ENCODE results near the gene KIAA1217. TPM values are rescaled to one million over a fixed set of nuclear protein-coding genes. Genes with fewer than 3 reads are reported as not detected.

The KIAA1217 gene
- total and polyA plus RNA-seq, 2 donors from 2014 or later, result 10.4 to 63.8 TPM

- FAIRE-seq, result no peak
Measured at GRCh38 chr10:24207781-24208611, 942 bp upstream of the KIAA1217 start.

GRCh38 chr10:24209432-24209771 lies 464 bp downstream of the KIAA1217 start:
- H3K36me3 ChIP-seq (ENCODE audit: control insufficient read depth in 2 of 3, insufficient read depth in 3 of 3, low read length in 3 of 3), result no peaks in the 10 kb centered on the region
- intact Hi-C loops (cut with DNase I), result no loop called here

More at GRCh38 chr10:24207781-24208611, 942 bp upstream of the KIAA1217 start:
- Histone ChIP-seq H3K4me3 (ENCODE audit: low read length in 3 of 3) (peak overlapping the region; percentile 35 to 86 (median 47)), H3K27me3 (ENCODE audit: control insufficient read depth, insufficient read depth, low read length) (no peaks in the 10 kb centered on the region), H3K9me3 (ENCODE audit: control insufficient read depth in 2 of 3, insufficient read depth in 1 of 3, low read length in 3 of 3) (no peaks in the 10 kb centered on the region), H3K27ac (ENCODE audit: low read depth in 2 of 2, low read length in 2 of 2) (peak overlapping the region; percentile 92 to 93), H3K4me1 (ENCODE audit: control insufficient read depth in 2 of 3, insufficient read depth in 2 of 3, low read depth in 1 of 3, low read length in 3 of 3) (peaks cover 8 to 21% (median 13%) of the 10 kb centered on the region in 3 donors), H3K36me3 (ENCODE audit: control insufficient read depth in 2 of 3, insufficient read depth in 3 of 3, low read length in 3 of 3) (no peaks in the 10 kb centered on the region), H3K9ac (ENCODE audit: low read length in 3 of 3) (peak overlapping the region in 2 of 3 donors; percentile 57 to 70)
- DNase-seq, result peak in 3 of 5 donors; percentile 33 to 73 (median 56)
- intact Hi-C loops (cut with DNase I), result no loop called here
- no peak for TF ChIP-seq CTCF (IDR thresholded peaks at IDR 0.05; ENCODE audit: borderline replicate concordance, extremely low read depth, insufficient read depth)

GRCh38 chr10:24209946-24210491 lies 1.1 kb downstream of the KIAA1217 start:
- intact Hi-C loops (cut with DNase I), result loop anchor here (10.0 kb wide), 1 partner anchor 155 kb away; no protein-coding TSS in a partner anchor
- DNase-seq, result peak; percentile 55 to 78 (median 77)
- TF ChIP-seq CTCF (IDR thresholded peaks at IDR 0.05; ENCODE audit: borderline replicate concordance, extremely low read depth, insufficient read depth), result no peak
- peak overlapping the region in 1 of 2 donors; percentile 93 for H3K27ac ChIP-seq (ENCODE audit: low read depth in 2 of 2, low read length in 2 of 2)
- H3K4me3 ChIP-seq (ENCODE audit: low read length in 3 of 3), result peak overlapping the region; percentile 75 to 86 (median 79)
- H3K36me3 ChIP-seq (ENCODE audit: control insufficient read depth in 2 of 3, insufficient read depth in 3 of 3, low read length in 3 of 3), result no peaks in the 10 kb centered on the region
- H3K9ac ChIP-seq (ENCODE audit: low read length in 3 of 3), result peak overlapping the region in 2 of 3 donors; percentile 64 to 70
- no peak for FAIRE-seq
- H3K9me3 ChIP-seq (ENCODE audit: control insufficient read depth in 2 of 3, insufficient read depth in 1 of 3, low read length in 3 of 3), result no peaks in the 10 kb centered on the region
- H3K4me1 ChIP-seq (ENCODE audit: control insufficient read depth in 2 of 3, insufficient read depth in 2 of 3, low read depth in 1 of 3, low read length in 3 of 3), result peaks cover 8 to 25% (median 20%) of the 10 kb centered on the region in 3 donors
- H3K27me3 ChIP-seq (ENCODE audit: control insufficient read depth, insufficient read depth, low read length), result no peaks in the 10 kb centered on the region

More at GRCh38 chr10:24209432-24209771, 464 bp downstream of the KIAA1217 start:
- peaks cover 8 to 21% (median 14%) of the 10 kb centered on the region in 3 donors for H3K4me1 ChIP-seq (ENCODE audit: control insufficient read depth in 2 of 3, insufficient read depth in 2 of 3, low read depth in 1 of 3, low read length in 3 of 3)
- FAIRE-seq, result no peak
- TF ChIP-seq CTCF (IDR thresholded peaks at IDR 0.05; ENCODE audit: borderline replicate concordance, extremely low read depth, insufficient read depth), result no peak
- peak in 4 of 5 donors; percentile 65 to 84 (median 78) for DNase-seq
- H3K27me3 ChIP-seq (ENCODE audit: control insufficient read depth, insufficient read depth, low read length), result no peaks in the 10 kb centered on the region
- H3K9ac ChIP-seq (ENCODE audit: low read length in 3 of 3), result peak overlapping the region; percentile 50 to 70 (median 64)
- H3K27ac ChIP-seq (ENCODE audit: low read depth in 2 of 2, low read length in 2 of 2), result peak overlapping the region; percentile 92 to 93
- H3K9me3 ChIP-seq (ENCODE audit: control insufficient read depth in 2 of 3, insufficient read depth in 1 of 3, low read length in 3 of 3), result no peaks in the 10 kb centered on the region
- peak overlapping the region; percentile 75 to 86 (median 79) for H3K4me3 ChIP-seq (ENCODE audit: low read length in 3 of 3)

Measured in kidney (tissue), 14 donors.